ENCODE results near the gene PMFBP1.

GRCh38 chr16:72189865-72190371 lies 18.0 kb upstream of the PMFBP1 start:
- TF ChIP-seq CTCF (conservative IDR thresholded peaks at IDR 0.05; ENCODE audit: low read depth in 2 of 2) = no peak
- TF ChIP-seq ETS1 (IDR thresholded peaks at IDR 0.05) = no peak
- no peak for TF ChIP-seq EZH2 (IDR thresholded peaks at IDR 0.05; ENCODE audit: low read depth, unreplicated experiment)
- TF ChIP-seq POLR2AphosphoS5 (IDR thresholded peaks at IDR 0.05; ENCODE audit: low read depth) = no peak
- no peak for TF ChIP-seq REST (IDR thresholded peaks at IDR 0.05; ENCODE audit: unreplicated experiment)
- no peak for TF ChIP-seq EZH2phosphoT487 (IDR thresholded peaks at IDR 0.05; ENCODE audit: unreplicated experiment)
